GM18868 (cell line): ENCODE measurements around the gene UCHL1.
"Not testable (repeated sequence)": the region's sequence is repeated elsewhere in the genome, so short reads cannot be mapped to it uniquely, and the experiment has no call there.

Experiments used
- ATAC-seq: cut with Tn5 transposase; IDR thresholded peaks from one replicate; pipeline ENCODE4 v1.9.1; 2021; ENCODE audit warnings: mild to moderate bottlenecking, moderate library complexity; ENCODE audit not compliant: unreplicated experiment

Gene UCHL1

DNA sequence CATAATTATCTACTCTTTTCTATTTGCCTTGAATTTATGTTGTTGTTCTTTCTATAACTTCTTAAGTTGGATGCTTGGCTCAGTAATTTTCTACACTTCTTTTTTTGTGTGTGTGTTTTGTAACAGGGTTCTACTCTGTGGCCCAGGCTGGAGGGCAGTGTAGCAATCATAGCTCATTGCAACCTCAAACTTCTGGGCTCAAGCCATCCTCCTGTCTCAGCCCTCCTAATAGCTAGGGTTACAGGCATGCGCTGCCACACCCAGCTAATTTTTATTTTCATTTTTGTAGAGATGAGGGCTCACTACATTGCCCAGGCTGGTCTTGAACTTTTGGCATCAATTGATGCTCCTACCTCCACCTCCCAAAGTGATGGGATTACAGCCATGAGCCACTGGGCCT, 20.7 kb upstream of the UCHL1 start:
- ATAC-seq, result no peak

DNA sequence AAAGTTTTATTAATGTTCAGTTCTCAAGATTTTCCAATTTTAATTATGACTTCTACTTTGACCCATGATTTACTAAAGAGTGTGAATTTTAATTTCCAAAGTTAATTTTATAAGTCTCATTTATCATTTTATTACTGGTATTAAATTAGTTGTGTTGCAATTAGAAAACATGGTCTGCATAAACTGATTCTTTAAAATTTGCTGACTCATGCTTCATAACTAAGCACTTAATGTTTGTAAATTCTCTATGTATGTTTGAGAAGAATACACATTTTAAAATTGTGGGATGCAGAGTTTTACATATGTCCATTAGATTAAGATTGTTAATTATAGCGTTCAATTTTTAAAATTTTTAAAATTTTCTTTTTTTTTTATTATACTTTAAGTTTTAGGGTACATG, 20.2 kb upstream of the UCHL1 start:
- ATAC-seq, result no peak

GRCh38 chr4:41241919-41242318, 14.8 kb upstream of the UCHL1 start:
- no peak for ATAC-seq

DNA sequence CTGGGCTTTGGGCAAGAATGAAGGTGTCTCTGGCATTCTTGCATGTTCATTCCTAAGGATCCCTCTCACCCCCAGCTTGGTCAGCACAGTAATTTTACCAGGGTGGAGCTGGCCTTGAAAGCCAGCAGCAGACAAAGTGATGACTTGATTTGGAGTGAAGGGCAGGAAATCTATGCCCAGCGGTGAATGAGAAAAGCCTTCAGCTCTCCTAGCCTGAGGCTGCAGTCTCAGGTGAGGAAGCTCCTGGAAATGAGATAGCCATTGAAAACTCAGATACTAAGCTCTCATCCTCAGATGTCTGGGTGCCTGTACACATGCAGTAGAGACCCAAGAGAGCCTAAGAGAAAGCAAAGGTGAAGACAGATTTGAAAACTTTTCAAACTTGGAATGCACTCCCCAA, 10.7 kb upstream of the UCHL1 start:
- ATAC-seq, result no peak

DNA sequence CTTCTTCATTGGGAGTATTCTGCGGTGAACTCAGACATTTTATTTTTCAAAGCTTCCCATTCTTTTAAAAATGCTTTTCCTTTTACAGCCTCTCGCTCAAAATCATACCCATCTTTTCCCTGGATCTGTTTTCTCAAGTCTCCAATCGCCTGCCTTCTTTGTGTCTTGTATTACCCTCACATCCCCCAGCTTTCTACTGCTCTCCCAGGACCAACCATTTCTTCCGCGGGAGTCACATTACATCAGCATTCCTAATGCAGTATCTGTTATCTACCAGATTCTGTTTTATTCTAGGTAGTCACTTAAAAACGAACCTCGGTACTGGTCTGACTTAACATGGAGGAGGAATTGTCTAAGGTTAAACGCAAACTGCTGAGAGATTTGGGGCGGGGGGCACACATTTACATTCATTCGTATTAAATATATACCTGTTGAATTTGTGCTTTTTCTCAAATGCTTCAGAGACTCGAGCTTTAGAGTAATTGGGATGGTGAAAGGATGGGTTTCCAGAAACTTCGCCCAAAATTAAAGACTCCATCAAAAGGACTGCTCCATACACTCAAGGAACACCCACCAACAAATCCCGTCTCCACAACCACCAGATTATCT, 493 bp upstream of the UCHL1 start:
- ATAC-seq, result no peak

DNA sequence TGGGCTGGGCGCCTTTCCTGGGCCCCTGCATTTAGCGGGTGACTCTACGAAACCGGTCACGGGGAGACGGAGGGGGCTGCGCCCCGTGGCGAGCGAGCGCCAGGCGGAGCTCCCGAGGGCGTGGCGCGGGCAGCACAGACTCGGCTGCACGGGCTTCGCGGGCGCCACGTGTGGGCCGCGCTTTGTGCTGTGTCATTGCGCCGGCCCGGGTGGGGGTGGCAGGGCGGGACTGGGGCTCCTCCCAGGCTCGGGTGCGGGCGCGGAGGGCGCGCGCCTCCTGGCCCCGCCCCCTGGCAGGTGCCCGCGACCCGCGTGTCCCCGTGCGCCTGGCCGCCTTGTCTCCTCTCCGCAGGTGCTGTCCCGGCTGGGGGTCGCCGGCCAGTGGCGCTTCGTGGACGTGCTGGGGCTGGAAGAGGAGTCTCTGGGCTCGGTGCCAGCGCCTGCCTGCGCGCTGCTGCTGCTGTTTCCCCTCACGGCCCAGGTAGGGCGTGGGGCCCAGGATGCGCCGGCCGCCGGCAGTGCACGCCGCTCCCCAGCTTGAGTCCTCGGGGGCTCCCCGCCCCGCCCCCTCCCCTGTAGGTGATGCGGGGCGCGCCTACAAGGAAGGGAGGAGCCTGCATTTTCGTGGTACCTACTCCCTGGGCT, 651 bp downstream of the UCHL1 start:
- peak; percentile 69 for ATAC-seq

DNA sequence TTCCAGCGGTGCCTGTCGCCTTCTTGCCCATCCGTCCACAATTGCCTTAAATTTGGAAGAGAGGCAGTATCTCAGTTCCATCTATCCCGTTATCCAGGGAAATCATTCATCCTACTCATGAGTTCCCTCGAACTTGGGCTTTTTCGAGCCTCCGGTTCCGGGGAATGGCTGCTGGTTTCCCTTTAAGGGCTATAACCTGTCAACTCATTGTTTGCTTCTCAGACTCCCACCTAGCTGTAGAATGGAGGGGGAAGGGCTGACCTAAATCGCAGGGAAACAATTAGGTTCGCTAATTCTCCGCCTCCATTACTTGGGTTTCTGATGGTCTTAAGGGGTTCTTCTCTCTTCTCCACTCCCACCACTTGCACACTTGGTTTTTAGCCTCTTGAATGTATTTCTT, 1.2 kb downstream of the UCHL1 start:
- no peak for ATAC-seq

- ATAC-seq, result no peak
Observed at GRCh38 chr4:41258783-41259182, 2.1 kb downstream of the UCHL1 start.

GRCh38 chr4:41260116-41260733, 3.5 kb downstream of the UCHL1 start:
- no peak for ATAC-seq

DNA sequence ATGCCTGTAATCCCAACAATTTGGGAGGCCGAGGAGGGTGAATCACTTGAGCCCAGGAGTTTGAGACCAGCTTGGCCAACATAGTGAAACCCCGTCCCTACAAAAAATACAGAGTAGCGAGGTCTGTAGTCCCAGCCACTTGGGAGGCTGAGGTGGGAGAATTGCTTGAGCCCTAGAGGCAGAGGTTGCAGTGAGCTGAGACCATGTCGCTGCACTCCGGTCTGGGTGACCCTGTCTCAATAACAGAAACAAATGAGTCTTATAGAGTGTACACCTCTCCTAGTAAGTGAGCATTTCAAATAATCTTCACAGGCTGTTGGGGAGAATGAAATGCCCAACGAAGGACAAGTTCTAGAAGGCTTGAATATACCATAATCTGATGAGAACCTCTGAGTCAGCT, 5.5 kb downstream of the UCHL1 start:
- ATAC-seq, result no peak

GRCh38 chr4:41264212-41264611, 7.5 kb downstream of the UCHL1 start:
- no peak for ATAC-seq

DNA sequence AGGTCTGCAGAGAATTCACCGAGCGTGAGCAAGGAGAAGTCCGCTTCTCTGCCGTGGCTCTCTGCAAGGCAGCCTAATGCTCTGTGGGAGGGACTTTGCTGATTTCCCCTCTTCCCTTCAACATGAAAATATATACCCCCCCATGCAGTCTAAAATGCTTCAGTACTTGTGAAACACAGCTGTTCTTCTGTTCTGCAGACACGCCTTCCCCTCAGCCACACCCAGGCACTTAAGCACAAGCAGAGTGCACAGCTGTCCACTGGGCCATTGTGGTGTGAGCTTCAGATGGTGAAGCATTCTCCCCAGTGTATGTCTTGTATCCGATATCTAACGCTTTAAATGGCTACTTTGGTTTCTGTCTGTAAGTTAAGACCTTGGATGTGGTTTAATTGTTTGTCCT, 11.3 kb downstream of the UCHL1 start:
- no peak for ATAC-seq

- no peak for ATAC-seq
Observed at GRCh38 chr4:41268721-41269517, 12.2 kb downstream of the UCHL1 start.

DNA sequence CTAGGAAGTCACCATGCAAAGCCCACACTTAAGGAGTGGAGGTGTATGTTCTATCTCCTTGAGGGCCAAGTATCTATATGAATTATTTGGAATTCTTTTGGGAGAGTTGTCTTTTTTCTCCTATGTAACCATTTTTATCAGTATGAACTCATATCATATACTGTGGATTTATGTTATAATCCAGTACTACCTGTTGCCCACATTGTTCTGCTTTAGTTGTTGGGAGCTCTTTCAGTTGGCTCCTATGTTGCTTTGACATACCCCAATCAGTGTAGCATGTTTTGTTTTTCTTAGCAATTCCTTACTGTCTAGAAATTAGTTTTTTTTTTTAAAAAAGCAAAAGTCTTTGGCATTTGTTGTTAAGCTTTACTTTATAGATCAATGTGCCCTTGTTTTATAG, 13.0 kb downstream of the UCHL1 start:
- no peak for ATAC-seq

- not testable (repeated sequence) for ATAC-seq
Observed at GRCh38 chr4:41275931-41276330, 19.2 kb downstream of the UCHL1 start.

GRCh38 chr4:41280010-41280409, 23.3 kb downstream of the UCHL1 start:
- no peak for ATAC-seq

DNA sequence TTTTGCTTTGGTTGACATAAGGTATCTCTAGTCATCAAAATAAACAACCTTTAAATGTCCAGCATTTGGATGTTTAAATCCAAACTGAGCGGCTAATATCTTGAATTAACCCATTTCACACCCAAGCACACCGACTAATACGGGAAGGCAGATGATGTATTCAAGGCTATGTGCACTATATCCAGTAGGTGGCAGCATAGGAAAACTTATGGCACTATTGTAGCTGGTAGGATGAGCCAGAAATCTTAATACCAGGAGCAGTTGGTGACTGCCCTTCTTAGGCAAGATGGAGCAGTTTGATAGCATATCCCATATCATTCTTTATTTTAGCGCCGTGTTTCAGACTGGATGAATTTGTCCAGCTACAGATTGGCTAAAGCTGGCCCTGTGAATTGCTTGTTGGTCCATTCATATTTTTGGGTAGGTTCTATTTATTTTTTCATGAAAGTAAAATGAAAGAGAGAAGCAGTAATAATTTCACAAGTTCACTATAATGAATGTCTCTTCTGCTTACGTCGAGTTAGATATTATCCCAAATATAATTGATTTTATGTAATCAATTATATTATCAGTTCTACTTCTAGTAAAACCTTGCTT, 24.4 kb downstream of the UCHL1 start:
- ATAC-seq, result peak; percentile 97

DNA sequence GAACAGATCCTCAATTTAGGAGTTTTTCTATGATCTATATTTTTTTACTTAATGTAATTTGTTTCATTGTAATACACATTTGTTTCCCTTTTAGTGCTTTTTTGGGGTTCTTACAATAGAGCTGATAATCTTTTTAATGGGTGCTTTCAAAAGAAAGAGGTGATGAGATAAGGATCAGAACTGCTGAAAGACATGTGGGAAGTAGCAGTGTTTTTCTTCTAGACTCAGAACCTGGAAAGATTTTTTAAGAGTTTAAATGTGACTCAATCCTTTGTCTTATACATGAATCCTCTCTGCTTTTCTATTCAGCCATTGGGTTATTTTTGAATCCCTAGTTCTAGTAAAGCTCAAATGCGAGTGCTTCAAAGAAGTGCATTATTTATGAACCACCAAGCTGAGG, 25.6 kb downstream of the UCHL1 start:
- ATAC-seq, result no peak

- ATAC-seq, result no peak
Observed at GRCh38 chr4:41285202-41285863, 28.6 kb downstream of the UCHL1 start.

DNA sequence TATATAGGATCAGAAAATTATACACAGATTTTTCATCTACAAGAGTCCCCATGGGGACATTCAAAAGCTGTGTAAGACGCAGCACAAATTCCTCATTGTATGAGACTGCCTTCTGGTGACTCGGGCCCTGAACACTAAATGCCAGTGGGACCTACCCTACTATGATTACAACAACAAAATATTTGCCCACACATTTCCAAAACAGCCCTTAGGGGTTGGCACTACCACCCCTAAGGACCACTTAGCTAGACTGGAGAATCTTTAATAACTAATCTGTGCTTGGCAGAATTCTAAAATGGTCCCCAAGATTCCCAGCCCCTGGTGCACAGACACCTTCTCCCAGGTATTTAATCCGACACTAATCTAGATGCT, 29.1 kb downstream of the UCHL1 start:
- ATAC-seq, result no peak

DNA sequence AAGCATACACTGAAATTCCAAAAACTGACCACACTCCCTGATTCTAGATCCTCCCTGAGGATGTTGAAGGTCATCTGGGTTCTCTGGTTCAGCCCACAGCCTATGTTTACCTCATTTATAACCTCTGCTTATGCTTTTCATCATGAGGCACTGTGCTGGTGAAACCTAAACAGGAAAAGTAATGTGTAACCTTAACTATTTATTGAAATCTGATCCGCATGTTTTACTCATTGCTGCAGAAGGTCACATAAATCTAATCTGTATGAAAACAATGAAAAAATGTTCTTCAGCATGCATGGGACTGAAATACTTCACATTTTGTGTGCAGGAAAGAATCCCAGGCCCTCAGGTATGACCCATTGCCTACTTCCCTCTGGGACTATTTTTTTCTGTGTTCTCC, 30.3 kb downstream of the UCHL1 start:
- no peak for ATAC-seq
